ENCODE data around the gene CKB.
A peak's percentile ranks its signal among the peaks of the same experiment; 100 is the strongest.

CKB gene

GRCh38 chr14:103522649-103523574 is at the start of gene CKB:
Gene CKB, minus strand, starts transcription at chr14:103522830. Its CDS starts 337 bp downstream, at chr14:103522493.
- DNase-seq (ENCODE audit: low spot score): peak; percentile 81

GRCh38 chr14:103569408-103569807 is 46.8 kb upstream of the CKB start:
- DNase-seq (ENCODE audit: low spot score): no peak

GRCh38 chr14:103568952-103569351 is 46.3 kb upstream of the CKB start:
- DNase-seq (ENCODE audit: low spot score): no peak

- no peak for DNase-seq (ENCODE audit: low spot score)
These were observed 41.3 kb upstream of the CKB start for GRCh38 chr14:103563844-103564505.

GRCh38 chr14:103563226-103563620 is 40.6 kb upstream of the CKB start:
- DNase-seq (ENCODE audit: low spot score): no peak

- DNase-seq (ENCODE audit: low spot score): peak; percentile 96
These were observed 40.0 kb upstream of the CKB start, which contains the start of the genes BAG5 and COA8 for GRCh38 chr14:103562429-103563225. Gene BAG5, minus strand, starts transcription at chr14:103562657. Its CDS starts 1,493 bp downstream, at chr14:103561164. Gene COA8, plus strand, starts transcription at chr14:103562960. Its CDS starts 42 bp downstream, at chr14:103563002.

GRCh38 chr14:103562179-103562428 is 39.5 kb upstream of the CKB start:
- no peak for DNase-seq (ENCODE audit: low spot score)

GRCh38 chr14:103561381-103562178 is 39.0 kb upstream of the CKB start:
- no peak for DNase-seq (ENCODE audit: low spot score)

GRCh38 chr14:103560691-103561090 is 38.1 kb upstream of the CKB start:
- no peak for DNase-seq (ENCODE audit: low spot score)

GRCh38 chr14:103559766-103560165 is 37.1 kb upstream of the CKB start:
- no peak for DNase-seq (ENCODE audit: low spot score)

GRCh38 chr14:103558071-103558882 is 35.6 kb upstream of the CKB start:
- no peak for DNase-seq (ENCODE audit: low spot score)

- no peak for DNase-seq (ENCODE audit: low spot score)
These were observed 34.5 kb upstream of the CKB start for GRCh38 chr14:103556946-103557758.

- no peak for DNase-seq (ENCODE audit: low spot score)
These were observed 33.1 kb upstream of the CKB start for GRCh38 chr14:103555559-103556337.

GRCh38 chr14:103552846-103553210 is 30.2 kb upstream of the CKB start:
- peak; percentile 28 for DNase-seq (ENCODE audit: low spot score)

- peak; percentile 35 for DNase-seq (ENCODE audit: low spot score)
These were observed 29.6 kb upstream of the CKB start for GRCh38 chr14:103552011-103552845.

- peak; percentile 36 for DNase-seq (ENCODE audit: low spot score)
These were observed 28.7 kb upstream of the CKB start for GRCh38 chr14:103551338-103551762.

- peak; percentile 45 for DNase-seq (ENCODE audit: low spot score)
These were observed 28.1 kb upstream of the CKB start for GRCh38 chr14:103550451-103551337.
